H1 (cell line): ENCODE results near the gene DHRS2. TPM values are rescaled to one million over a fixed set of nuclear protein-coding genes. Genes with fewer than 3 reads are reported as not detected.

ENCODE experiments used
- CHD1 ChIP-seq: IDR thresholded peaks from 2 replicates; pipeline ENCODE4 v1.6.1; 2012; ENCODE audit warnings: low read depth, low read length, improper control_type of control experiment
- EP300 ChIP-seq, 2 experiments: IDR thresholded peaks; 1 replicate in 1 of 2; 2 replicates in 1 of 2; pipeline ENCODE4 v1.6.1; 2011 to 2012; ENCODE audit warnings: low read depth in 2 of 2, low read length in 2 of 2, mild to moderate bottlenecking in 2 of 2, borderline replicate concordance in 1 of 2, inconsistent platforms in 1 of 2, moderate library complexity in 1 of 2
- EZH2 ChIP-seq: fragments of 200-600 bp; sonication (generic); IDR thresholded peaks from 2 replicates; pipeline ENCODE4 v1.7.1; 2012; ENCODE audit warnings: low read depth, mild to moderate bottlenecking, moderate library complexity, low read length, inconsistent platforms; ENCODE audit not compliant: severe bottlenecking
- polyA plus RNA-seq, 7 experiments: library from polyadenylated mRNA; depleted of rRNA in 3 of 7; stranded (reverse) in 5 of 7; unstranded in 2 of 7; fragments of >200 nt in 5 of 7; fragments of 200-250 nt in 2 of 7; gene quantifications; 1 replicate in 5 of 7; 2 replicates in 1 of 7; 4 replicates in 1 of 7; pipeline versions ENCODE4 v1.2.1 to v1.2.3, GENCODE V29; 2011 to 2013; ENCODE audit warnings: missing spikeins in 2 of 7, mixed read lengths in 2 of 7
- total RNA-seq: library from RNA; stranded (reverse); fragmentation: NEBNext Ultra II Directional; extraction: Animal tissue kit (Norgen Biotek cat#: 25700); gene quantifications from 2 replicates; pipeline ENCODE4 v1.2.1, GENCODE V29; 2021

DHRS2 gene
- total and polyA plus RNA-seq, 2 of the 8 experiments (the other 6 are each of a cell fraction or from before 2014, with no cell fraction given): 1.1 to 3.5 TPM

DNA sequence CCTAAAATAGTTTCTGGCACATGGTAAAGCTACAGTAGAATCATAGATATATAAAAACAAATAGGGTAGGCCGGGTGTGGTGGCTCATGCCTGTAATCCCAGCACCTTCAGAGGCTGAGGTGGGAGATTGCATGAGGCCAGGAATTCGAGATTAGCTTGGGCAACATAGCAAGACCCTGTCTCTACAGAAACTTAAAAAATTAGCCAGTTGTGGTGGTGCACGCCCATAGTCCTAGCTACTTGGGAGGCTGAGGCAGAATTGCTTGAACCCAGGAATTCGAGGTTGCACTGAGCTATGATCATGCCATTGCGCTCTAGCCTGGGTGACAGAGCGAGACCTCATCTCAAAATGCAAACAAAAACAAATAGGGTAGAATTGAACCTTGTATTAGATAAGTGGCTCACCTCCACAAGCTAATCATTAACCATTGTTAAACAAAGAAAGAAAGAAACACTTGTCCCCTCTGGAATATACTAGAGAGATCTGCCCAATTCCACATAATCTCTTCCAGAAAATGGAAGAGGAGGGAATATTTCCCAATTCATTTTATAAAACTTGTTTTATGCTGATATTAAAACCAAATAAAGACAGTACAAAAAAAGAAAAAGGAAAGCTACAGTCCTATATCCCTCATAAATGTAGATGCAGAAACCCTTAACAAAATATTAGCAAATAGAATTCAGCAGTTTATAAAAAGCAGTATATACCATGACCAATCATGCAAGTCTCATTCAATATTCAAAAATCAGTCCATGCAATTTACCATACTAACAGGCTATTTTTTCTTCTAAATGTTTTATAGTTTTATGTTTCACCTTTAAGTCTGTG lies 22.7 kb upstream of the DHRS2 start (continued):
- TF ChIP-seq EP300 (IDR thresholded peaks at IDR 0.05; ENCODE audit: borderline replicate concordance in 1 of 2, low read depth in 2 of 2, low read length in 2 of 2): no peak
- no peak for TF ChIP-seq EZH2
- TF ChIP-seq CHD1: no peak
